IPS-20b (cell line): ENCODE results near the gene TCN2.
A peak's percentile ranks its signal among the peaks of the same experiment; 100 is the strongest.
"Not testable (repeated sequence)": the region's sequence is repeated elsewhere in the genome, so short reads cannot be mapped to it uniquely, and the experiment has no call there.

Experiments used
- H3K27ac ChIP-seq: one replicate; pipeline ENCODE4 v1.5.1; 2013; ENCODE audit warnings: low read length
- H3K27me3 ChIP-seq: 2 replicates; pipeline ENCODE4 v1.6.1; 2013; ENCODE audit warnings: mild to moderate bottlenecking, low read length, inconsistent platforms; ENCODE audit not compliant: insufficient read depth
- H3K36me3 ChIP-seq: 2 replicates; pipeline ENCODE4 v1.6.1; 2013; ENCODE audit warnings: low read depth, mild to moderate bottlenecking, inconsistent platforms, low read length, moderate library complexity; ENCODE audit not compliant: insufficient read depth
- H3K4me1 ChIP-seq: 2 replicates; pipeline ENCODE4 v1.6.1; 2013; ENCODE audit warnings: mild to moderate bottlenecking, control low read depth, inconsistent platforms, low read length, moderate library complexity; ENCODE audit not compliant: insufficient read depth
- H3K4me3 ChIP-seq: 2 replicates; pipeline ENCODE4 v1.5.1; 2013; ENCODE audit warnings: mild to moderate bottlenecking, low read length, inconsistent platforms
- H3K9ac ChIP-seq: 2 replicates; pipeline ENCODE4 v1.6.1; 2013; ENCODE audit warnings: low read depth, mild to moderate bottlenecking, inconsistent platforms, low read length, moderate library complexity
- H3K9me3 ChIP-seq: 2 replicates; pipeline ENCODE4 v1.6.1; 2013; ENCODE audit warnings: mild to moderate bottlenecking, low read depth, low read length, inconsistent platforms; ENCODE audit not compliant: insufficient read depth

Gene TCN2

GRCh38 chr22:30614879-30615278 is 7.9 kb downstream of the TCN2 start:
- H3K9me3 ChIP-seq, result no peaks in the 10 kb centered on the region
- H3K36me3 ChIP-seq, result peaks cover 83% of the 10 kb centered on the region
- H3K27ac ChIP-seq, result no peak overlapping the region
- H3K27me3 ChIP-seq, result no peaks in the 10 kb centered on the region
- no peaks in the 10 kb centered on the region for H3K4me1 ChIP-seq
- H3K9ac ChIP-seq, result no peak overlapping the region
- no peak overlapping the region for H3K4me3 ChIP-seq

- H3K36me3 ChIP-seq, result peaks cover 83% of the 10 kb centered on the region
- no peaks in the 10 kb centered on the region for H3K9me3 ChIP-seq
- H3K4me3 ChIP-seq, result no peak overlapping the region
- no peak overlapping the region for H3K9ac ChIP-seq
- no peaks in the 10 kb centered on the region for H3K27me3 ChIP-seq
- no peaks in the 10 kb centered on the region for H3K4me1 ChIP-seq
- no peak overlapping the region for H3K27ac ChIP-seq
These were observed 8.6 kb downstream of the TCN2 start for GRCh38 chr22:30615543-30615954.

- no peak overlapping the region for H3K27ac ChIP-seq
- H3K9ac ChIP-seq, result no peak overlapping the region
- no peak overlapping the region for H3K4me3 ChIP-seq
- H3K9me3 ChIP-seq, result no peaks in the 10 kb centered on the region
- H3K36me3 ChIP-seq, result peaks cover 77% of the 10 kb centered on the region
- no peaks in the 10 kb centered on the region for H3K27me3 ChIP-seq
- H3K4me1 ChIP-seq, result no peaks in the 10 kb centered on the region
These were observed 10.8 kb downstream of the TCN2 start for GRCh38 chr22:30617819-30618218.

GRCh38 chr22:30619909-30620308 is 12.9 kb downstream of the TCN2 start:
- H3K4me3 ChIP-seq, H3K27me3 ChIP-seq, H3K4me1 ChIP-seq, H3K9me3 ChIP-seq, H3K27ac ChIP-seq, H3K9ac ChIP-seq: not testable (repeated sequence)
- peaks cover 71% of the 10 kb centered on the region for H3K36me3 ChIP-seq

GRCh38 chr22:30626413-30626812 is 19.4 kb downstream of the TCN2 start:
- peaks cover 33% of the 10 kb centered on the region; the same call in 1 of the 2 replicates for H3K36me3 ChIP-seq
- no peaks in the 10 kb centered on the region for H3K9me3 ChIP-seq
- no peak overlapping the region for H3K9ac ChIP-seq
- no peak overlapping the region for H3K4me3 ChIP-seq
- H3K27me3 ChIP-seq, result no peaks in the 10 kb centered on the region
- H3K4me1 ChIP-seq, result no peaks in the 10 kb centered on the region
- no peak overlapping the region for H3K27ac ChIP-seq

- Histone ChIP-seq H3K9ac (no peak overlapping the region), H3K36me3 (peaks cover 30% of the 10 kb centered on the region; the same call in 1 of the 2 replicates), H3K9me3 (no peaks in the 10 kb centered on the region), H3K27me3 (no peaks in the 10 kb centered on the region), H3K4me3 (no peak overlapping the region), H3K27ac (no peak overlapping the region), H3K4me1 (no peaks in the 10 kb centered on the region)
These were observed 20.5 kb downstream of the TCN2 start for GRCh38 chr22:30627471-30627870.

GRCh38 chr22:30628491-30628890 is 21.5 kb downstream of the TCN2 start:
- Histone ChIP-seq H3K9me3 (no peaks in the 10 kb centered on the region), H3K4me1 (no peaks in the 10 kb centered on the region), H3K9ac (no peak overlapping the region), H3K4me3 (no peak overlapping the region), H3K27ac (no peak overlapping the region), H3K27me3 (no peaks in the 10 kb centered on the region), H3K36me3 (peaks cover 22% of the 10 kb centered on the region; the same call in 1 of the 2 replicates)

- not testable (repeated sequence) for H3K9ac ChIP-seq, H3K36me3 ChIP-seq
These were observed 24.5 kb downstream of the TCN2 start for GRCh38 chr22:30631469-30631868.

GRCh38 chr22:30634471-30635233 is 27.7 kb downstream of the TCN2 start:
- Histone ChIP-seq H3K4me1 (peaks cover 3% of the 10 kb centered on the region; the same call in 1 of the 2 replicates), H3K36me3 (no peaks in the 10 kb centered on the region), H3K9me3 (no peaks in the 10 kb centered on the region), H3K4me3 (peak overlapping the region; percentile 74), H3K27ac (no peak overlapping the region), H3K27me3 (peaks cover 13% of the 10 kb centered on the region; the same call in 1 of the 2 replicates), H3K9ac (peak overlapping the region; percentile 48; the same call in 1 of the 2 replicates)

More at GRCh38 chr22:30631469-30631868, 24.5 kb downstream of the TCN2 start:
- not testable (repeated sequence) for H3K9me3 ChIP-seq, H3K27me3 ChIP-seq, H3K4me3 ChIP-seq, H3K27ac ChIP-seq, H3K4me1 ChIP-seq

- H3K27ac ChIP-seq, result no peak within 1 kb of the TSS
- peak within 1 kb of the TSS; percentile 65; the same call in 1 of the 2 replicates for H3K9ac ChIP-seq
- no peaks in the 10 kb centered on the region for H3K9me3 ChIP-seq
- H3K4me1 ChIP-seq, result peaks cover 3% of the 10 kb centered on the region; the same call in 1 of the 2 replicates
- H3K4me3 ChIP-seq, result peak within 1 kb of the TSS; percentile 74
- H3K36me3 ChIP-seq, result no peaks in the 10 kb centered on the region
- peaks cover 13% of the 10 kb centered on the region; the same call in 1 of the 2 replicates for H3K27me3 ChIP-seq
These were observed 28.6 kb downstream of the TCN2 start, which contains the start of gene SLC35E4 for GRCh38 chr22:30635273-30636225. Gene SLC35E4, plus strand, starts transcription at chr22:30635781. Its CDS starts 670 bp downstream, at chr22:30636451.

- Histone ChIP-seq H3K4me1 (peaks cover 3% of the 10 kb centered on the region; the same call in 1 of the 2 replicates), H3K27me3 (peaks cover 13% of the 10 kb centered on the region; the same call in 1 of the 2 replicates), H3K9ac (peak overlapping the region; percentile 65; the same call in 1 of the 2 replicates), H3K27ac (no peak overlapping the region), H3K4me3 (peak overlapping the region; percentile 74), H3K36me3 (no peaks in the 10 kb centered on the region), H3K9me3 (no peaks in the 10 kb centered on the region)
These were observed 29.5 kb downstream of the TCN2 start for GRCh38 chr22:30636226-30637077.
